HEK293 (cell line): ENCODE results near the gene GNL3.

ENCODE experiments used
- CTCF ChIA-PET: fragments of 350-600 bp; formaldehyde crosslinking; extraction: SDS; loops from one replicate; lab custom pipeline; 2021; ENCODE audit warnings: antibody characterized with exemption; lab: Yijun Ruan, JAX
- POLR2A ChIA-PET: fragments of 300-600 bp; formaldehyde crosslinking; extraction: SDS; loops from one replicate; lab custom pipeline; 2020; ENCODE audit warnings: antibody characterized with exemption, inconsistent platforms; lab: Yijun Ruan, JAX
- H3K27ac ChIP-seq: fragments of 200-500 bp; sonication (Bioruptor generic); 2 replicates; pipeline ENCODE4 v1.5.1; 2014; ENCODE audit warnings: low read depth, low read length, control low read depth, inconsistent platforms; ENCODE audit errors: extremely low read depth
- H3K36me3 ChIP-seq, 2 experiments: fragments of 200-500 bp in 1 of 2; sonication (Bioruptor generic) in 1 of 2; 1 replicate in 1 of 2; 2 replicates in 1 of 2; pipeline ENCODE4 v1.5.1; 2014 to 2017; ENCODE audit warnings: inconsistent platforms in 2 of 2, low read length in 2 of 2; ENCODE audit not compliant: control insufficient read depth in 2 of 2, insufficient read depth in 1 of 2
- H3K4me1 ChIP-seq: fragments of 200-500 bp; sonication (Bioruptor generic); 2 replicates; pipeline ENCODE4 v1.5.1; 2014; ENCODE audit warnings: mild to moderate bottlenecking, low read length, inconsistent platforms; ENCODE audit not compliant: control insufficient read depth, insufficient read depth
- H3K4me3 ChIP-seq: 2 replicates; pipeline ENCODE4 v1.5.1; 2011; ENCODE audit warnings: low read depth, mild to moderate bottlenecking, control low read depth, low read length, moderate library complexity
- H3K9me3 ChIP-seq: fragments of 200-500 bp; sonication (Bioruptor generic); 2 replicates; pipeline ENCODE4 v1.5.1; 2014; ENCODE audit warnings: low read depth, low read length, inconsistent platforms; ENCODE audit not compliant: control insufficient read depth, insufficient read depth
- PATZ1 ChIP-seq: fragments of 450-650 bp; formaldehyde crosslinking; IDR thresholded peaks from 2 replicates; pipeline ENCODE4 v1.5.1; 2016; ENCODE audit warnings: missing biosample characterization, missing genetic modification characterization
- PRDM2 ChIP-seq: fragments of 450-650 bp; formaldehyde crosslinking; IDR thresholded peaks from 2 replicates; pipeline ENCODE4 v1.5.1; 2016; ENCODE audit warnings: missing biosample characterization, missing genetic modification characterization, borderline replicate concordance
- REPIN1 ChIP-seq: fragments of 450-650 bp; formaldehyde crosslinking; IDR thresholded peaks from 2 replicates; pipeline ENCODE4 v1.5.1; 2017; ENCODE audit warnings: missing biosample characterization, missing genetic modification characterization, low read depth
- SP2 ChIP-seq: fragments of 450-650 bp; formaldehyde crosslinking; IDR thresholded peaks from 2 replicates; pipeline ENCODE4 v1.5.1; 2016; ENCODE audit warnings: missing biosample characterization, missing genetic modification characterization
- WT1 ChIP-seq: fragments of 450-650 bp; formaldehyde crosslinking; IDR thresholded peaks from 2 replicates; pipeline ENCODE4 v1.5.1; 2016; ENCODE audit warnings: missing biosample characterization, missing genetic modification characterization
- YY1 ChIP-seq: fragments of 450-650 bp; formaldehyde crosslinking; IDR thresholded peaks from 2 replicates; pipeline ENCODE4 v1.5.1; 2018; ENCODE audit warnings: missing biosample characterization, missing genetic modification characterization
- ZBTB10 ChIP-seq: fragments of 450-650 bp; formaldehyde crosslinking; IDR thresholded peaks from 2 replicates; pipeline ENCODE4 v1.5.1; 2016; ENCODE audit warnings: missing biosample characterization, missing genetic modification characterization
- ZNF112 ChIP-seq: fragments of 450-650 bp; formaldehyde crosslinking; IDR thresholded peaks from 2 replicates; pipeline ENCODE4 v1.5.0; 2017; ENCODE audit warnings: missing biosample characterization, missing genetic modification characterization
- ZNF146 ChIP-seq: fragments of 450-650 bp; formaldehyde crosslinking; IDR thresholded peaks from 2 replicates; pipeline ENCODE4 v1.5.1; 2016; ENCODE audit warnings: missing biosample characterization, missing genetic modification characterization
- ZNF175 ChIP-seq: fragments of 450-650 bp; formaldehyde crosslinking; IDR thresholded peaks from 2 replicates; pipeline ENCODE4 v1.5.1; 2016; ENCODE audit warnings: missing biosample characterization, missing genetic modification characterization
- ZNF184 ChIP-seq: fragments of 450-650 bp; IDR thresholded peaks from 2 replicates; pipeline ENCODE4 v1.5.1; 2018; ENCODE audit warnings: missing biosample characterization, mild to moderate bottlenecking, missing genetic modification characterization
- ZNF2 ChIP-seq: fragments of 450-650 bp; formaldehyde crosslinking; IDR thresholded peaks from 2 replicates; pipeline ENCODE4 v1.5.1; 2016; ENCODE audit warnings: missing biosample characterization, missing genetic modification characterization
- ZNF223 ChIP-seq: fragments of 450-650 bp; formaldehyde crosslinking; IDR thresholded peaks from 2 replicates; pipeline ENCODE4 v1.5.1; 2016; ENCODE audit warnings: missing biosample characterization, missing genetic modification characterization
- ZNF266 ChIP-seq: fragments of 450-650 bp; formaldehyde crosslinking; IDR thresholded peaks from 2 replicates; pipeline ENCODE4 v1.5.1; 2016; ENCODE audit warnings: missing biosample characterization, missing genetic modification characterization, low read depth
- ZNF37A ChIP-seq: fragments of 450-650 bp; IDR thresholded peaks from 2 replicates; pipeline ENCODE4 v1.5.1; 2018; ENCODE audit warnings: missing biosample characterization, missing genetic modification characterization
- ZNF48 ChIP-seq: fragments of 450-650 bp; formaldehyde crosslinking; IDR thresholded peaks from 2 replicates; pipeline ENCODE4 v1.5.1; 2016; ENCODE audit warnings: missing biosample characterization, missing genetic modification characterization
- ZNF513 ChIP-seq: fragments of 450-650 bp; IDR thresholded peaks from 2 replicates; pipeline ENCODE4 v1.5.1; 2018; ENCODE audit warnings: missing biosample characterization, missing genetic modification characterization
- ZNF549 ChIP-seq: fragments of 450-650 bp; IDR thresholded peaks from 2 replicates; pipeline ENCODE4 v1.5.1; 2018; ENCODE audit warnings: missing biosample characterization, missing genetic modification characterization, mild to moderate bottlenecking, inconsistent platforms, moderate library complexity
- ZNF558 ChIP-seq: fragments of 450-650 bp; formaldehyde crosslinking; IDR thresholded peaks from 2 replicates; pipeline ENCODE4 v1.5.1; 2016; ENCODE audit warnings: missing biosample characterization, missing genetic modification characterization
- ZNF560 ChIP-seq: fragments of 450-650 bp; formaldehyde crosslinking; IDR thresholded peaks from 2 replicates; pipeline ENCODE4 v1.5.1; 2017; ENCODE audit warnings: missing biosample characterization, missing genetic modification characterization, borderline replicate concordance
- ZNF596 ChIP-seq: fragments of 450-650 bp; IDR thresholded peaks from 2 replicates; pipeline ENCODE4 v1.5.0; 2018; ENCODE audit warnings: missing biosample characterization, mild to moderate bottlenecking, missing genetic modification characterization, moderate library complexity
- ZNF639 ChIP-seq: fragments of 450-650 bp; formaldehyde crosslinking; IDR thresholded peaks from 2 replicates; pipeline ENCODE4 v1.5.1; 2016; ENCODE audit warnings: missing biosample characterization, missing genetic modification characterization

Gene GNL3

GRCh38 chr3:52655895-52656294 is 29.9 kb upstream of the GNL3 start:
- peaks cover 37 to 91% of the 10 kb centered on the region in 2 experiments for H3K36me3 ChIP-seq
- no peak overlapping the region for H3K27ac ChIP-seq
- H3K4me3 ChIP-seq = no peak overlapping the region
- no peaks in the 10 kb centered on the region for H3K9me3 ChIP-seq
- POLR2A ChIA-PET = no interaction called here
- CTCF ChIA-PET = interaction anchor here (0.6 kb wide), 1 partner anchor 11 kb away, joined by 3 read pairs; no protein-coding TSS in a partner anchor
- no peaks in the 10 kb centered on the region for H3K4me1 ChIP-seq
- TF ChIP-seq ZNF2 (tag by site-specific recombination) (no peak), ZNF175 (no peak), ZNF146 (tag by site-specific recombination) (no peak), ZNF37A (tag by site-specific recombination) (no peak), REPIN1 (tag by site-specific recombination) (no peak), PATZ1 (tag by site-specific recombination) (no peak), ZNF558 (no peak), WT1 (tag by site-specific recombination) (no peak), ZBTB10 (tag by site-specific recombination) (no peak), ZNF266 (tag by site-specific recombination) (no peak), ZNF184 (tag by site-specific recombination) (no peak)
- TF ChIP-seq, all 188 proteins: peak for 0

- ChIA-PET POLR2A (no interaction called here), CTCF (no interaction called here)
These were observed 25.8 kb upstream of the GNL3 start for GRCh38 chr3:52660046-52660445.

More at GRCh38 chr3:52660046-52660445, 25.8 kb upstream of the GNL3 start:
- no peak for TF ChIP-seq ZNF596 (tag by site-specific recombination)
- TF ChIP-seq ZNF639 (tag by site-specific recombination) = no peak
- no peak for TF ChIP-seq ZNF549 (tag by site-specific recombination)
- TF ChIP-seq ZNF513 (tag by site-specific recombination) = no peak
- TF ChIP-seq PRDM2 (tag by site-specific recombination) = no peak
- no peak for TF ChIP-seq ZNF560 (tag by site-specific recombination)
- no peak for TF ChIP-seq YY1
- TF ChIP-seq ZNF48 (tag by site-specific recombination) = no peak
- no peak for TF ChIP-seq ZNF223 (tag by site-specific recombination)
- no peak for TF ChIP-seq SP2 (tag by site-specific recombination)
- no peak for TF ChIP-seq ZNF112 (tag by site-specific recombination)
- H3K9me3 ChIP-seq = no peaks in the 10 kb centered on the region
- no peak overlapping the region for H3K27ac ChIP-seq
- H3K36me3 ChIP-seq = peaks cover 36 to 91% of the 10 kb centered on the region in 2 experiments
- no peak overlapping the region for H3K4me3 ChIP-seq
- no peaks in the 10 kb centered on the region for H3K4me1 ChIP-seq
